CD4-positive, alpha-beta T cell treated with Interferon alpha-2 for 1 hour (primary cell): ENCODE results near the gene LIPC.
"Not testable (repeated sequence)": the region's sequence is repeated elsewhere in the genome, so short reads cannot be mapped to it uniquely, and the experiment has no call there.

Experiments used
- DNase-seq, 2 donors: peaks; one replicate each; pipeline ENCODE4 v3.0.0-alpha.2; 2020 to 2022

Gene LIPC

DNA sequence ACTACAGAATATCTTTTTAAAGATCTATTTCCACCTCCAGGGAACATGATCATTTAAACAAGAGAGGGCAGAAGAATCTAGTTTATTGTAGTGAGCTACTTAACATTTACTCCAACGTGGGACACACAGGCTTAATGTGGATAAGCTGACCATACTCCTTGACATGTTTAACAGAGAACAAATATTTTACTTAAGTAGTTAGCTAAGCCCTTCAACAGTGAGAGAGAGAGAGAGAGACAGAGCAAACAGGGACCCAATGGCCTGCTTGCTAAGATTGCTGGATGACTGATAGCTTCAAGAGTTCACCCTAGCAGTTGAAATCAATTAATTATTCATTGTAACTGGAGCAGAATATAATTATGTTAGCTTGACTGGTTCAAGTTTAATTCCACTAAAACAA, 159.1 kb downstream of the LIPC start:
- no peak for DNase-seq

DNA sequence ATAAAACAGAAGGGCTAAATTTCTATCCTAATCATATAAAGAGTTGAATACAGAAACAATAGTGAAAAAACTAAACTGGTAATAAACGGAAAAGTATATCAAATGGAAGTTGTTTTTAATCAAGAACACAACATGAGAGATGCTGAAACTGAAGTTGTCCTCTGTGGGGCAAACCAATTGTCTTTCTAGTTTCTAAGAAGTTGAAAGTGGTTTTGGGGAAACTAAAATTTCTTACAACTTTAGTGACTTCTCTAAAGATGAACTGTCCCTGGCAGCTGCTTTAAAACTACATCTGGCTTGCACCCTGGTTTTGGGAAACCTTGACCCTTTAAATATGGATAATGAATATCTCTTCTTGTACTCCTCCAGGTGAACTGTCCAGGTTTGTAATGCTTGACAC, 162.1 kb downstream of the LIPC start:
- DNase-seq: no peak

DNA sequence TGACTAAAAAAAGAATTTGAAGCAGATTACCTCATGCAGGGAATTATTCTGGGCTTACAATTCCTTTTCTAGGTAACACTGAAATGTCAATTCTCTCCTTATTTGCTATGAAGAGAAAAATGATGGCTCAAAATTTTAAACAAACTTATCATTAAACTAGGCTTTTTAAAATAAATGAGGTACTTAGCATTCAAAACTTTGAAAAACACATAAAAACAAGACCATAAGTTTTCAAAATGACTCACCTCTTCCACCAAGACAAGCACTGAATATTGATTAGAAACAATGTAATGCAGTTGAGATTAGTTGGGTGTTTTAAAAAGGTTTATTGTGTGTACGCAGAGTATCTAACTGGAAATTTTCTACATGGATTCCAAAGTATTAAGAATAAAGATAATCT, 163.1 kb downstream of the LIPC start:
- DNase-seq: no peak

DNA sequence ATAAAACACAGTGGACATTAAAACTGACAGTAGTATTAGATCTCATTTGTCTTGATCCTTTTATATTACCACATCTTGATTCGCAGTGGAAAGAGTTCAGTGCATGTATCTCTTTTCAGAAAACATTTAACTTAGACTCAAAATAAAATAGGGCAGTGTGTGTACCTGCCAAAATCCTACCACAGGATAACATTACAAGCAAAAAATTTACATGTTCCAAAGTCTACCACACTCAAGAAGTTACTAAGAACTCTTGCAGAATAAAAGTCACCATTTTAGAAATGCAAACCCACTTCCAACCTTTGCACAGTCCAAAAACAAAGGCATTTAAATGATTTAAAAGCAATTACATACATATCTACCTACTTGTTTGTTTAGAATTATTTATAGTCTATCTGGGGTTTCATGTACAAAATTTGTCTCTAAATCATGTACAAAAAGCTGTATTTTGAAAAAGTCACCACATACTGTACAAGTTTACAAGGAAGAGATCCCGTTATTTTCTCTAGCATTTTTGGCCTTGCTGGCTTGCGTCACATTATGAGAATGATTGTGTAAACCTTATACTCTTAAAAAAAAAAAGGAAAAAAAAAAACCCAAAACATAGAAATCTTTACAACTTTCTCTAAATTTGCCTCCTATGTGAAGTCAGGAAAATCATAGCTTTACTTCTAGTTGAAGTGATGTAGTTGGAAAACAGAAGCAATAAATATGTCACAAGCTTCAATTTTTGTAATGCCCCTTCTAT, 163.9 kb downstream of the LIPC start:
- DNase-seq: no peak

DNA sequence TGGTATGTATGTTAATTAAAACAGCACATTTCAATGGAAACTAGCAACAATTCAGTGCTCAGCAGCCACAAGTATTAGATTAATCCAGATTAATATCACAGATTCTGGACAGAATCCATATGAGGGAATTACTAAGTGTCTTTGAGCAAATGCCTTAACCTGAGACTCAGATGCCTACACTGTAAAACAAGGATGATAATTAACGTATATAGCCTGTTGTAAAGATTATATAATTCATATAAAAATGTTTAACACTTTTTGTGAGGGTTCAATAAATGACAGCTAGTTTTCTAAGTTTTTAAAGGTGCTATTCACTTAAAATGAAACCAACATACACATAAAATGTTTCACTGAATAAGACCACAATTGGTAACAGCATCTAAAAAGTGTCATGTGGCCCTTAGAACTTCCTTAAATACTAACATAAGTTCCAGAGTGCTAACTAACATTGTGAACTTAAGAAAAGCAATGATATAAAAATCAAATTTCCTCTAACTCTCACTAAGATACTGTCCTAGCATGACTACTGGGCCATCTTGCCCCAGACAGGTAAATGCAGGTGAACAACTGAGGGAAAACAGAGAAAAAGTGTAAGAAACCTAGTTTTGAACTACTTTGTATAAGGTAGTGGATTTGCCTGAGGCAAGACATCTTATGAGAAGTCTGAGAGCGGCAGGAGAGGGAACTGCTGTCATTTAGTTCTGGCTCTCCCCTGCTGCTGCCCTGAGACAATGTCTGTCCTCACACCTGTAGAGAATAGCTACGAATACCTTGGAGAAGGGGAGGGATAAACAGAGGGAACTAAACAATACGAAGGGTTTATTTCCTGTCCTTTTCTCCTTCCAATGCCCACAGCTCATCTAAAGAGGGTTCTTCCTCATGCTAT, 166.4 kb downstream of the LIPC start:
- no peak for DNase-seq

DNA sequence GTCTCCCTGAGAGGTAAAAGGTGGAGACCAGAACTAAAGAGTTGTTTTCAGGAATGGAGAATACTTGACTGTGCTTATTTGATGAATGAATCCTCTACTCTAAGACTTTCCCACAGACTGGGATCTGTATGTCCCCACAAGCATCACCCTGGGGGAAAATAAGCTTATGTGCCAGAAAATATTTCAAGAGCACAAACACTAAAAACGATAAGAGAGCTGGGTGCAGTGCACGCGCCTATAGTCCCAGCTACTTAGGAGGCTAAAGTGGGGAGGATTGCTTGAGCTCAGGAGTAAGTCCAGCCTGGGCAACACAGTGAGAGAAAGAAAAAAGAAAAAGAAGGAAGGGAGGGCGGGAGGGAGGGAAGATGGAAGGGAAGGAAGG, 167.0 kb downstream of the LIPC start:
- no peak for DNase-seq

DNA sequence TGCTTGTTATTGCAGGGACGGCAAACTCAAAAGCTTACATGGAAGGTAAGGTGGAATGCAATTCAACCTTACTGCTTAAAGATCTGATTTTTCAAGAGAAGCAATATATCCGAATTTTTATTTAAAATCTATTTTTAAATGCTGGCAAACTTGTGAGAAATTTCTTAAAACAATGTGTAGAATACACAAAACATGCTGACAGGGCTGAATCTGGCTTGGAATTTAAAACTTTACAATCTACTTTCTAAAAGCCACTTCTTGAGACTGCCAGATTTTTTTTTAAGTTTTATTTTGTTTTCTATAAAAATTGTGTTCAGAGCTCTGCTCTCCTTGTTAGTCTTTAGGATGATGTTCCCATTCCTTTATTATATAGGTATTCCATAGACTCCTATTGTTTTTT, 171.0 kb downstream of the LIPC start:
- no peak for DNase-seq

DNA sequence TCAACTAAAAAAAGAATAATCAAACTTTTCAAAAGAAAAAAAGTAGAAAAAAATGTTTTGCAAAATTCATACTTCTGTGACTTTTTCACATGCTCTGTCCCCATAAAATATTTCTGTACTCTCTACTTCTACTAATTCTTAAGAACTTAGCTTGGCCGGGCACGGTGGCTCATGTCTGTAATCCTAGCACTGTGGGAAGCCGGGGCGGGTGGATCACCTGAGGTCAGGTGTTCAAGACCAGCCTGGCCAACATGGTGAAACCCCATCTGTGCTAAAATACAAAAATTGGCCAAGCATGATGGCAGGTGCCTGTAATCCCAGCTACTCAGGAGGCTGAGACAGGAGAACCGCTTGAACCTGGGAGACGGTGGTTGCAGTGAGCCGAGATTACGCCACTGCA, 172.1 kb downstream of the LIPC start:
- not testable (repeated sequence) for DNase-seq

DNA sequence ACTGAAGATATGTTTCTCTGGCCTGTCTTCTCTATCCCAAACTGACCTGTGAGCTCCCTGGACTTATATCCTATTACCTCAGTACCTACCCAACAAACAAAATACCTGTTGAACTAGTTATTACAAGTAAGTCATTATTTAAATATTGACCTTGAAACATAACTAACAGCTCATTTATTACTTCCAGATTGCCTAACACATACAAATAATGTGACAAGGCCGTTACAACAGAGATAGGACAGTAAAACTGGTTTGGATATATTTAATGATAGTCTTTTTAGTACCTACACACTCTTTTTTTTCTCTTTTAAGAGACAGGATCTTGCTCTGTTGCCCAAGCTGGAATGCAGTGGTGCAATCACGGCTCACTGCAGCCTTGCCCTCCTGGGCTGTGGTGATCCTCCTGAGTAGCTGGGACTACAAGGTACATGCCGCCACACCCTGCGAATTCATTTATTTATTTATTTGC, 172.7 kb downstream of the LIPC start:
- no peak for DNase-seq

DNA sequence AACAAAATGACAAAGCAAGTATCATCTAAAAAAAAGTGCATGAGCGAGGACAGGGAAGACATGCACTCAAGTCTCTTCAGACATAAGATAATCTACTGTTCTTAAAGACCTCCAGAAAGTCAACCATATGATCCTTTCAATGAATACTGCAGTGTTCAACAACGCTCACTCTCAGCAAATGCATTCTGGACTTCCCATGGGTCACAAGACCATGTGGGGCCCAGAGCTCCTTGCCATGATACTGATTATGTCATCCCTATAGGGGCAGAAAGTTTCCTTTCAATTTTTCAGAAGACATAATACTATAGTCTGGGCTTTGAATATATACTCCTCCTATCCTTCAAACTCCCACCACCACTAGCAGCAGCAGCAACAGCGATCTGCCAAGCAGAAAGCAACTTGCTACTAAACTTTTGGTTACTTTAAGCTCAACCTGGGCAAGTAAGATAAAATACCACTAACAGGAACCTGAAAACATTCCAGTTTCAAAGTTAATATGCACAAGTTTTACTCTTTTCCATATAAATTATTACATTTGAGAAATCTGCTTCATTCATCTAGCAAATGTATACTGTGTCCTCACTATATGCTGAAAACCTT, 174.2 kb downstream of the LIPC start:
- DNase-seq: no peak

DNA sequence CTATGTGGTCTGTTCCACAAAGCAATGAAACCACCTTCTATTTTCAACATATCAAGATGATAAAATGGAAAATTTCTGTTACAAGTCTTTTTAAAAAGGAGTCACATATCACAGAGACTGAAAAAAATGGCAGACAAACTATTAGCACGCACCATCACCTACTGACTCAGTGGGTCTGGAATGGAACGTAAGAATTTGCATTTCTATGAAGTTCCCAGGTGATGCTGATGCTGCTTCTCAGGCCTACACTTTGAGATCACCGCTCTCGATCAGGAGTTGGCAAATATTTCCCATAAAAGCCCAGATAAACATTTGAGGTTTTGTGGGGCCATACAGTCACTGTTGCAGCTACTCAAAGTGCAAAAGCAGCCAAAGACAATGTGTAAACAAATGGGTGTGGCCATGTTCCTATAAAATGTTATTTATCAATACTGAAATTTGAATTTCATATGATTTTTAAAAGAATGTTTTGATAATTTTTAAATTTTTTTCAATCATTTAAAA, 174.8 kb downstream of the LIPC start:
- DNase-seq: no peak

DNA sequence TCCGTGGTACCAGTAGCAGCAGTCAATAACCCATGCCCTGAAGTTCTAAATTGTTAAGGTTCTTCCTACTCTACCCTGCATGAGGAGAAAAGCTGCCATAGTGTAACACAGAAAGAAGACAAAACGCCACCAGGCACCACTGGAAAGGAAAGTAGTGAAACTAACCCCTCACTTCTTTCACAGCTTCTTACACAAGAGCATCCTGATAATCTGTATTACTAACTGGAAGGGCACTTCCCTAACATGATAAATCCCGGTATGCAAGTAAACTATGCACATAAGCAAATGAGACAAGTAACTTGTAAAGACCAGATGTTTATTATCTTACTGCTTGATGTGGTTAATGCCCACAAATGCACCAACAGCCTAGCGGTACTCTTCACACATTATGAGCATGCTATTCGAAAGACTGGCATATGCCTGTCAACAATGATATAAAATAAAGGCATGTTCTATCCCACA, 176.4 kb downstream of the LIPC start:
- DNase-seq: peak in 1 of 2 donors; percentile 41

DNA sequence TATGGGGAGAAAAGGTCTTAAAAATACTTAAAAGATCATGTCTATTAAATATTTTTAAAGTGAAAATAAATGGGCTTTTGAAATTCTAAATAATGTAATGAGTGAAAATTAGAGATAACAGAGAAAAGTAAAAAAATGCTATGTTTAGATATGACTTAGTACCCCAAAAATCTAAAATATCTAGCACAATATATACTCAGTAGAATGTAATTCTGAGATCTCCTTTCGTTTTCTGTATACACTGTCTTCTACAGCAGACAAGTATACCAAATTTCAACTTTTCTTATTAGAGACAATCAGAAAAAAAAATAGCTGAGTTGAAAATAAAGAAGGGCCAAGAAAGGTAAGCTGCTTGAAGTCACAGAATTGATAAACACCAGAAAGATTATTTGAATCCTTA, 176.9 kb downstream of the LIPC start:
- DNase-seq: no peak

DNA sequence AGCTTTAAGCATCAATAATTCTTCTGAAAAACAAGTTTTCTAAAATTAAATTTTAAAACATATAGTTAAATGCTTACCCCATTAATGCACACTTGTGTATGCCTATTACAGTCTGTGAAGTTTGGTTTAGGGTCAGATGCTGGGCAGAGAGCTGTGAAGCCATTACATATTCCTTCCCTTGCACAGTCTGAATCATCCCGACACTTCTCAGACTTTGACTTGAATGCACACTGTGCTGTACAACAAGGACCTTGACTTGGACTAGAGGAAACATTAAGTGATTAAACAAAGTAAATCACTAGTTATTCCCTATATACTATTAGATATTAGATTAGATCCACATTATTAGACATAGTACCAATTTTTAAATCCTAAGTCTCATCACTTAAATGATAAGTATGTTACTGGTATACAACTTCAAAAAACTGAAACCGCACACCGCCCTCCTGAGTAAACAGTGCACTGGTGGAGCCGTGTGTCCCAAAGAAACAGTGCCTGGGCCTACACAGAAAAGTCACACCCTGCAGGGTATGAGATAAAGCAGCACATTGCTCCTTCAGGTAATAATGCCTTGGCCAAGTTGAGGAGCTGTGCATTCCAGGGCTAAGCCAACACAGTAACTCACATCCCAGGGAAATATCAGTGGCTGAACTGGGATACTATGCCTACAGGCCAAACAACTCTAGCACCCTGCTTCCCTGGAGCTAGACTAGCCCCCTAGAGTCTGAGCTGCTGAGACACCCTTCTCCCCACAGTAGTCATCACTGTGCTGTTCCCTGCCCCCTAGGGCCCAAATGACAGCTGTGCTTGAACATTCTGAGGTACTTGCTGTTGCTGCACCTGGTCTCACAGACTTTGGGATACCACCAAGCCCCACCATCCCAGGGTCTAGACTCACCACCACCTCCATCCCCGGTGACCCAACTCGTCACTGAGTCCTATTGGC, 180.2 kb downstream of the LIPC start:
- DNase-seq: no peak

DNA sequence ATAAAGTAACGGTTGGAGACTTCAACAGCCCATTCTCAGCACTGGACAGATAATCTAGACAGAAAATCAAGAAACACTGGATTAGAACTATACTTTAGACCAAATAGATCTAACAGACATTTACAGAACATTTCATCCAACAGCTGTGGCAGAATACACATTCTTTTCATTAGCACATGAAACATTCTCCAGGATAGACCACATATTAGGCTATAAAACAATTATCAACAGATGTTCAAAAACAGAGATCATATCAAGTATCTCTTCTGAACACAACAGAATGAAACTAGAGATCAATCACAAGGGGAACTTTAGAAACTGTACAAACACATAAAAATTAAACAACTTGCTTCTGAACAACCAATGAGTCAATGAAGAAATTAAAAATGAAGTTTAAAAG, 184.4 kb downstream of the LIPC start:
- no peak for DNase-seq
